HG03442 (cell line): ENCODE measurements around the gene AGPAT3.

Experiments used
- ATAC-seq: cut with Tn5 transposase; IDR thresholded peaks from one replicate; pipeline ENCODE4 v1.9.1; 2021; ENCODE audit warnings: mild to moderate bottlenecking, moderate library complexity; ENCODE audit not compliant: unreplicated experiment

Gene AGPAT3

DNA sequence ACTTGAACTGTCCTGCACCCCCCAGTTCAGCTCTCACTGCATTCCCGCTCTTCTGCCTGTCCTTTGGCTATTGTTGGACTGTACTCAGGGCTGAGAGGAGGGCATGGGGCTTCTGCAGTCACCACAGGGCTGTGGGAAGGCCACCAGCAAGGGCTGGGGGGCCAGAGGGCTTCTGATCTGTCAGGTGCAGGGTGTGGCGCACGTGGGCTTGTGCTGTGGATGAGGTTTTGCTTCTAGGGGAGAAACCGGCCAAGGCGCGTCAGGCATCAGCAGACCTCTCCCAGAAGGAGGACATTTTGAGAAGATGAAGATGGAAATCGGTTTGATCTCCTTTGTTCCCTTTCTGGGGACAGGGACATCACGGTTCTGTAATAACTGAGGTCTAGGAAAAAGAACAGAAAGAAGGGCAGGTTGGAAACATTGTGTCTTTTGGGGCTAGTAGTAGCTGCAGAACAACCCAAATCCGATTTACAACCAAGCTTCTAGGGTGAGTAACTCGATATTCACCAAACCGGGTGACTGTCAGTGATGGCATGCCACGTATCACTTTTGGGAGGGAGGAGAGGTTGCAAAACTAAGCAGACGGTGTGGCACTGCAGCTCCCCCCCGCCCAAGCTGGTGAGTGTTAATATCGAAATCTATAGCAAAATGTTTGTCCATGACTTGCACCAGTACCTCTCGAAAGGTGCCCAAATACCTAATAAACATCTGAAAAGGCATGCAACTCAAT is 40.9 kb downstream of the AGPAT3 start:
- no peak for ATAC-seq

DNA sequence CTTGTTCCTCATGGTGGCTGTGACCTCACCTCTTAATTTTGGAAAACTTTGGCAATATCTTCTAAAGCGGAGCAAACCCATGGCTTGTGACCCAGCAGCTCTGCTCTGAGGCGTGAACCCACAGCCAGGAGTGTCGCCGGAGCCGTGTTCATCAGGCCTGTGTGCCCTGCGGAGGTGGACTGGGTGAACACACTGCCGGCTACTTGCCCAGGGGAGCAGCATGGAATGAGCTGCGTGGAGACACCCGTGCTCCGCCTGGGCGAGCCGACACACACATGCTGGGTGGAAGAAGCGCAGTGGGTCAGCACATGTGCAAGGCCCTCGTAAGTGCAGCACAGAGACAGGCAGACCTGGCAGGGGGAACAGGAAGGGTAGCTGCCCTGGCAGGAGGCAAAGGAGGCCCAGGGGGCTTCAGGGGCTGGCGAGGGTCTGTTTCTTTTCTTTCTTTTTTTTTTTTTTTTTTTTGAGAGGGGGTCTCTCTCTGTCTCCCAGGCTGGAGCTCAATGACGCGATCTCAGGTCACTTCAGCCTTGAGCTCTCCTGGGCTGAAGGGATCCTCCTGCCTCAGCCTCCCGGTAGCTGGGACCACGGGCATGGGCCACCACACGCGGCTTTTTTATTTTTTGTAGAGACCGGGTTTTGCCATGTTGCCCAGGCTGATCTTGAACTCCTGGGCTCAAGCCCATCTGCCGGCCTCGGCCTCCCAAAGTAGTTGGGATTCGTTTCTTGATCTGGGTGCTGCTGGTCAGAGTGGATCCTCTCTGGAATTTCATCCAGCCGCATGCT is 41.8 kb downstream of the AGPAT3 start:
- no peak for ATAC-seq

DNA sequence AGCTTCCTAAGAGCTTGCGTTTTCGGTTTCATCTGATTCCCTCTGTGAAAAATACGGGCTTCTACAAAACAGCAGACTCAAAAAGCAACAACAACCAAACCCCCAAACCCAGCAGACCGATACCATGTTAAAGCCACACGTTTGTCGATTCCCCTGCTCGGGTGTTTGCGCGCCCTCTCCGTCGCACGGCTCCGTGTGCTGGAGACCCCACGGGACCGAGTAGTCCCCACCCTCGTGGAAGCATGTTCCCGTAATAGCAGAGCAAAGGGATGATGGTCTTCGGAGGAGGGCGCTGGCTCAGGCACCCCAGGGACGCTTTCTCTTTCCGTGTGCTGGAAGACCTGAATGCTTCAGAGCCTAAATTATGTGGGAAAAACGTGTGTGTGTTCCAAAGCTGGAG is 42.7 kb downstream of the AGPAT3 start:
- no peak for ATAC-seq

DNA sequence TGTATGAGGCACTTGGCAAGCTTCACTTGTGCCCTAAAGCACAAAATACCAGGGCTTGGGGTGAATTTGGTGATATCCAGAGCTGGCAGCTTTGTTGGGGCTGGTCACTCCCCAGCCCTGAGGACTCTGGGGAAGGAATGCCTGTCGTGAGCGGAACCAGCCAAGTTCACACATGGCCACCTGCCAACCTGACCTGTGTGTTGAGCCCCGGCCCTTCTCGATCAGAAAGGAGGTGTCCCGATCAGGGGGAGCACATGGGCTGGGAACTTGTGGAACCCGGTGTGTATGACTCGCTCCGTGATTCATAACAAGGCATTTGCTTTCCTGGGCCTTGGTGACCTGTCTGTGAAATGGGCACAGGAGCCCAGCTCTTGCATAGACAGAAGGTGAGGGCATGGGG is 43.1 kb downstream of the AGPAT3 start:
- ATAC-seq = no peak

DNA sequence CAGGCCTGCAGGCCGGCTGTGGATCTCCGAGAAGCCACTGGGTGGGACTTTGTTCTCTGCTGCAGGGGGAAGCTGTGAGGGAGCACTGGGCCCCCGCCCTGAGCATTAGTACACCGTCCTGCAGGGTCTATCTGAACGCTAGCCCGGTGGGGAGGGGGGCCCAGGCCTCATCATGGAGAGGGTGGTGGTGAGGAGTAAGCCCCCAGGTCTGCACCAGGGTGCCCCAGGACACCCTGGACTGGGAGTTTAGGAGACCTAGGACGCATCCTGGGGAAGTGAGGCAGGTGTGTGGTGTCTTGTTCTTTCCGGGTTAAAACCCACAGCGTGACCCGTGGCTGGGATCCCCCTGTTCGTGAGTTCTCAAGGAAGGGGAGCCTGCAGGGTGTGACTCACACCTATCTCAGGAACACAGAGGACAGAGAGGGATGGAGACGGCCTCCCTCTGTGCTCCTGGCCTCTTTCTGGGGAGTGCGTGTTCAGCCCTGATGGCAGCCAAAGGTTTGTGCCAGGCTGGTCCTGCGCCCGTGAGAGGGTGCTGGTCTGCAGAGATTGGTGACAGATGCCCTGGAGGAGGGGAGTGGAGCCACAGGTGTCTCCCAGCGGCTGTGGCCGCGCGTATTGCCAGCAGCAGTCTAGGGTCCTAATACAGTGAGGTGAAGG is 44.8 kb downstream of the AGPAT3 start:
- no peak for ATAC-seq

DNA sequence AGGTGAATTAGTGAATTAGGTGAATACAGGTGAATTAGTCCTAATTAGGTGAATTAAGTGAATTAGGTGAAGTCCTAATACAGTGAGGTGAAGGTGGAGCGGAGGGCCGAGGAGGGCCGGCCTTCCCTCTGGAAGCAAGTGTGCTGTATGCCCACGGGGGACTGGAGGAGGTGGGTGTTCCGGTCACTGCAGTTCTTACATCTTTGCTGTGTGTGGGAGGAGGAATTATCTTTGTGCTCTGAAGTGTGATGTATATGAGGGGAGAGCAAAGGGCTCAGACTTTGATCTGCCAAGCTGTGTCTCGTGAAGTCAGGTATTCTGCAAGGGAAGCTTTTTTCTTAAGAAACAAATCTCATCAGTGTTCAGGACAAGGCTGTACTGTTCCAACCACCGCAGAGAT is 45.4 kb downstream of the AGPAT3 start:
- no peak for ATAC-seq

DNA sequence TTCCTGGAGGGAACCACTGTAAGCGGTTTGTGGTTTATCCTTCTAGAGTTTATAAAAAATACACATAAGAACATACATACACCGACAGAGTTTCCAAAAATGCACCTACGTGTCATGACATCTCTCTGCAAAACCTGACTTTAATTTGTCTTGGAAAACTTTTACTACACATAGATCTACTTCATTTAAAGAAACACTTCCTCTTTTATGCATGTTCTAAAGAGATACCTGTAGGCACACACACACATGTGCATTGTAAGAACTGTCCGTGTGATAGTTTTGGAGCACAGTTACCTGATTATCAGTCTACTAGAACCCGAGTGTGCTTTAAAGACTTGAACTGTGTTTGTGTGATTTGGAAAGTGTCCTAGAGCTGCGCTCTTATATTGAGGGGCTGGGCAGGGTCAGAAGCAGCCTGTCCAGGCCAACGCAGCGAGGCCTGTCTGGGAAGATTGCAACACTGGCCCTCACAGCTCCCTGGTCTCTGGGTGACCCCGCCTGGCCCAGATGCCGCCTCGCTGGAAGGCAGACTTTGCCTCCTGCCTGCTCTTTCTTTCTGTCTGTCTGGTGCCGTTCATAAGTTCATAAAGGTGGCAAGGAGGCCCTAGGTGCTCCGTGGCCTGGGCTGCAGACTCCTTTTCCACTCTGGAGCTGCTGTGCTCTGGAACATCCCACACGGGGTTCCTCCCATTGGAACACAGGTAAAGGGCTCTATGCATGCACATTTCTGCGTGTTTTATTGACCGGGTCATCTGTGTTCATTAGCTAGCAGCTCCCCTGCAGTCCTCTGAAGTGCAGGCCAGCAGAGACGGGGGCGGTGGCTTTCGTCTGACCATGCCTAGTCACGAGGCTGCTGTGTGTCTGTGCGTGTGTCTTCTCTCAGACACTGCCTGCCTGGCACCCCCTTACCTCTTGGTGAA is 46.3 kb downstream of the AGPAT3 start:
- no peak for ATAC-seq

DNA sequence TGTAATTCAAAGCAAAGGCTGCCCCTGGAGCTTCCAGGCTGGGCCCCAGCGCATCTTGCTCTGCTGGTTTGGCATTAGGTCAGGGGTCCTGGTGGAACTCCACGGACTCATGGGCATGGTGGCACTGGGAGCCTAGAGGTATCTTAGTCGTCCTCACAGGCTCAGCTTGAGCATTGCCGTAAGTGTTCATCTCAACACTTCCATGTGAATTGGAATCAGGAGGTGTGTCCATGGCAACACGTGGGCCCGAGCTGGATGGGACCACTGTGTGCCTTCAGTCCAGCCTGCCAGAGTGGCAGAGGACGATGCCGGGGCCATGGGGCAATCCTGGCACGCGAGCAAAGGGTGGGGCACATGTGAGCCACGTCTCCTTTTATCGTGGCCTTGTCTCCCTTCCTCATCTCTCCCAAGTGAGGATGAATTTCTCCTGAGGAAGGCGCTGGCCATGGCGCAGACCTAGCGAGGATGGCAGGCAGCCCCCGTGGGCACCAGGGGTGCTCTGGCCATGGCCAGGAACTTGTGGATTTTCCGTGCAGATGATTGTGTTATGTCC is 47.0 kb downstream of the AGPAT3 start:
- ATAC-seq = no peak

DNA sequence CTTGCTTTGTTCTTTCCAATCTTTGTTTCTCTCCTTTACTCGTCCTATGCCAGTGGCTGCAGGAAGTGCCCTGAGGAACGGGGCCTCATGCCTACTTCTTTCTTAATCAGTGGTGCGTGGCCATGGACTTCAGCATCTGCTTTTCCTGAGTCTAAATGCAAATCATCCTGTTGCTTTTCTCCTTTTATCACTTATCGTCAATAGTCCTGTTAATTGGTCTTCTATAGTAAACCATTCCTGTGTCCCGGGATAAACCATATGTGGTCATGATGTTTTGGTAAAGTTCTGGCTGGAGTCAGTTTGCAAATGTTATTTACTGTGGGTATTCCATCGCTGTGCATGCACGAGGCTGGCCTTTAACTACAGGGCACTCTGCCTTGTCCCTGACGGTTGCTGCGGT is 47.5 kb downstream of the AGPAT3 start:
- ATAC-seq = no peak

DNA sequence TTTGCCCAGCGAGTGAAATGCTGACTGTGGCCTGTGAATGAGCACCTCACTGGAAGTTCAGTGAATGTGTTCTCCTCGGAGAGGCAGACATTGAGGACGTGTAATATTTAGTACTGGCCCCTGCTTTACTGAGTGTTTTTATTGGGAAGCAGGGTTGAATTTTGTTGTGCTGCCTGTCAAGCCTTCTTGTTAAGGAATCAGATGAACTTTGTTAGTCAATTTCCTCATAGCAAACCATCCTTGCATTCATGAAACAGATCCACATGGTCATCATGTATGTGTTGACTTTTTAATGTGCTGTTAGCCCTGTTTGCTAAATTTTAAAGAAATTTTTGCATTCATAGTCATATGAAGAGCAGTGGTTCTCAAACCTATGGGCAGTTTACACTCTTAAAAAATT is 47.9 kb downstream of the AGPAT3 start:
- no peak for ATAC-seq

DNA sequence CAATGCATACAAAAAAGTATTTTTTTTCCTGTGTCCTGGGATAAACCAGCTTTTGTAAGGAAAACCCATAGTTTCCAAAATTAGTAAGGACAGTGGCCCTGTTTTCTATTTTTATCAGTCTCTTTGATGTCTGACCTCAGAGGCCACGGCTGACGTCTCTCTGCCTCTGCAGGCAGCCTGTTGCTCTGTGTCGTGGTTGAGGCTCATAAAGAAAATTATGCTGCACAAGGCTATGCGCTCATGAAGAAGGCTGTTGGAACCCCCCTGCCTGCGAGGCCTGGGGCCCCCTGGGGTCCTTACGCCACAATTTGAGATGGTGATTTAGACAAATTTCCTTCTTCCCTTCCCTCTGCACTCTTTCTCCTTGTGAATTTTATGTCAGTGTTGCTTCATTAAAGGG is 48.9 kb downstream of the AGPAT3 start:
- no peak for ATAC-seq

DNA sequence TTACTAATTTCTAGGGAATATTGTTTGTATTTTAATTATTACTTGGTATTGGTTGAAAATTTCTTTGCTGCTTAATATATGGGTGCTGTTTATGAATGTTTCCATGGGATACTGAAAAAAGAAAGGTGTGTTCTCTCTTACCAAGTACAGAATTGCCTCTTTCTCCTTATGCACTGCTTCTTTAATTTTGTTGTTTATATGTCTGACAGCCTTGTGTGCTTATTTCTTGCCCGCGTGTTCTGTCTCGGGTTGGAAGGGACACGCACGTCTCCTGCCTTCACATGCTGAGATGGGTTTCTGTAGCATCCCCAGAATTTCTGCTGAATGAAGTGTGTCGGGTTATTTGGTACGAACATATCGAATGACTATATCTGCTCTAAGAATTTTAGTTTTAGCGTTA is 51.1 kb downstream of the AGPAT3 start:
- ATAC-seq = no peak

DNA sequence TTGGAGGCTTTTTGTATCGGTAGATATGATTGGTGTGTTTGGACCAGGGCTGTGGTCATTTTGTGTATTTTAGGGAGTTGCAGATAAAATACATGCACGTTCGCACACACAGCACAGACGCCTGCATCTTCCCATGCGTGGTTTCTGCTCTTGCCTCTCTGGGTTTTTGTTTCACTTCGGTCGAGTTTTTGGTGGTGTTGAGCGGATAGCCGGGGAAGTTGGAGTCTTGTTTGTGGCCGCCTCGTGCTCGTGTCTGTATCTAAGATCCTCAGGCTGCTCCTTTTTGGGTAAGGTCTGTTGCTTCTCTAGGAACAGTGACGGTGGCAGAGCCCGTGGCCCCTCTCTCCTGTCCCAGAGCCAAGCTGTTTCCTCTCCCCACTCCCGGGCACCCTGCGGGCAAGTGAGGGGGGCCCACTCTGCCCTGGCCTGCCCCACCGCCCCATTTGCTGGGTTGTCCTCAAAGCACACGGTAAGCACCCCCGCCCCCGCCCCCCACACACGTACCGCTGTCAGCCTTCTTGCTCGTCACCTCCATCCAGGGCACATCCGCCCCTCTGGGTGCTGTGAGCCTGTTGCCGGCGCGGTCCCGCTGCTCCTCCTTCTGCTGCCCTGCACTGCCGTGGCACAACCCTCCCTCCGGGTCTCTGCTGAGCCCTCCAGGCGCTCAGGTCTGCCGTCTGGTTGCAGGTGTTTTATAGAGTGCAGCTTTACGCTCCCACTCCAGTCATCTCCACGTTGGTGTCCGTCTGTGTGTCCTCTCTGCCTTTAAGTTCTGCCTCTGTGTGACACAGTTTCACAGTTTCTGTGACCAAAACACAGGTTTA is 51.9 kb downstream of the AGPAT3 start:
- ATAC-seq = no peak

DNA sequence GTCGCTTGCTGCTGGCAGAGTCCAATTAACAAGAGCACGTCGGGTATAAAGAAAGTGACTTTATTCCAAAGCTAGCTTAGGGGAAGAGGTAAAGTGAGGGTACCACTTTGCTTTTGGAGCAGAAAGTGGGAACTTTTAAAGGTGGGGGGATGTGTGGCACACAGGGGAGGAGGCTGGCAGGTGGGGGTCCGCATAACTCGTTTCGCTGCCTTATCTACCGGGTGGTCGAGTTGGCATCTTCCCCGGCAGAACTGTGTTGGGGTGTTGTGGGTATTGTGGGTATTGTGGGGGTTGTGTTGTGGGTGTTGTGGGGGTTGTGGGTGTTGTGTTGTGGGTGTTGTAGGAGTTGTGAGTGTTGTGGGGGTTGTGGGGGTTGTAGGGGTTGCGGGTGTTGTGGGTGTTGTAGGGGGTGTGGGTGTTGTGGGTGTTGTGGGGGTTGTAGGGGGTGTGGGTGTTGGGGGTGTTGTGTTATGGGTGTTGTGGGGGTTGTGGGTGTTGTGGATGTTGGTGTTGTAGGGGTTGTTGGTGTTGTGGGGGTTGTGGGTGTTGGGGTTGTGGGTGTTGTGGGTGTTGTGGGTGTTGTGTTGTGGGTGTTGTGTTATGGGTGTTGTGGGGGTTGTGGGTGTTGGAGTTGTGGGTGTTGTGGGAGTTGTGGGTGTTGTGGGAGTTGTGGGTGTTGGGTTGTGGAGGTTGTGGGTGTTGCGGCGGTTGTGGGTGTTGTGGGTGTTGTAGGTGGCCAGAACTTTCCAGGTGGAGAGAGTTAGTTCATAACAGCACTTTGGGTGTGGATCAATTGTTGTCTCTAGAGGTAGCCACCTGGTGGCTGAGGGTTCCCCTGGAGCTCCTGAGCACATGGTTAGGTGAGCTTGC is 52.7 kb downstream of the AGPAT3 start:
- ATAC-seq = no peak

DNA sequence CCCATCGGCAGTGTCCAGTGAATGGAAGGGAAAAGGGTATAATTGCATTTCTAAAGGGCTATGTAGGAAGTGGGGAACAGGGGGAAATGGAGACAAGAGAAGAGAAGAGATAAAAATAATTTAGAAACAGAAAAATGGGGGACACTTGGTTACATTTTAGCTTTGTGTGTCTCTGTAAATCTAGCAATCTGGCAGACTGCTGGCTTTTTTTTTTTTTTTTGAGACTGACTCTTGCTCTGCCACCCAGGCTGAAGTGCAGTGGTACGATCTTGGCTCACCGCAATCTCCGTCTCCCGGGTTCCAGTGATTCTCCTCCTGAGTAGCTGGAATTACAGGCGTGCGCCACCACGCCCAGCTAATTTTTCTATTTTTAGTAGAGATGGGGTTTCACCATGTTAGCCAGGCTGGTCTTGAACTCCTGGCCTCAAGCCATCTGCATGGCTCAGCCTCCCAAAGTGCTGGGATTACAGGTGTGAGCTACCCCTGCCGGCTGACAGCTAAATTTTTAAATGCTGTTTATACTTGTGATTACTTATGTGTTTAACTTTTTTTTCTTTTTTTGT is 53.4 kb downstream of the AGPAT3 start:
- no peak for ATAC-seq

DNA sequence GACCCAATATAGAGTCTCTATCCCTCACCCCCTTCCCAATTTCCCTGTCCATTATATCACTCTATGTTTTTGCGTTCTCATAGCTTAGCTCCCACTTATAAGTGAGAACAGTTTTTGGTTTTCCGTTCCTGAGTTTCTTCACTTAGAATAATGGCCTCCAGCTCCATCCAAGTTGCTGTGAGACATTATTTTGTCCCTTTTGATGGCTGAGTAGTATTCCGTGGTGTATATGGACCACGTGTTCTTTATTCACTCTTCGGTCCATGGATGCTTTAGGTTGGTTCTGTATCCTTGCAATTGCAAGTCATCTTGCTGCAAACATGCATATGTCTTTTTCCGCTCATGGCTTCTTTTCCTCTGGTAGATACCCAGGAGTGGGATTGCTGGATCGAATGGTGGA is 54.3 kb downstream of the AGPAT3 start:
- no peak for ATAC-seq

DNA sequence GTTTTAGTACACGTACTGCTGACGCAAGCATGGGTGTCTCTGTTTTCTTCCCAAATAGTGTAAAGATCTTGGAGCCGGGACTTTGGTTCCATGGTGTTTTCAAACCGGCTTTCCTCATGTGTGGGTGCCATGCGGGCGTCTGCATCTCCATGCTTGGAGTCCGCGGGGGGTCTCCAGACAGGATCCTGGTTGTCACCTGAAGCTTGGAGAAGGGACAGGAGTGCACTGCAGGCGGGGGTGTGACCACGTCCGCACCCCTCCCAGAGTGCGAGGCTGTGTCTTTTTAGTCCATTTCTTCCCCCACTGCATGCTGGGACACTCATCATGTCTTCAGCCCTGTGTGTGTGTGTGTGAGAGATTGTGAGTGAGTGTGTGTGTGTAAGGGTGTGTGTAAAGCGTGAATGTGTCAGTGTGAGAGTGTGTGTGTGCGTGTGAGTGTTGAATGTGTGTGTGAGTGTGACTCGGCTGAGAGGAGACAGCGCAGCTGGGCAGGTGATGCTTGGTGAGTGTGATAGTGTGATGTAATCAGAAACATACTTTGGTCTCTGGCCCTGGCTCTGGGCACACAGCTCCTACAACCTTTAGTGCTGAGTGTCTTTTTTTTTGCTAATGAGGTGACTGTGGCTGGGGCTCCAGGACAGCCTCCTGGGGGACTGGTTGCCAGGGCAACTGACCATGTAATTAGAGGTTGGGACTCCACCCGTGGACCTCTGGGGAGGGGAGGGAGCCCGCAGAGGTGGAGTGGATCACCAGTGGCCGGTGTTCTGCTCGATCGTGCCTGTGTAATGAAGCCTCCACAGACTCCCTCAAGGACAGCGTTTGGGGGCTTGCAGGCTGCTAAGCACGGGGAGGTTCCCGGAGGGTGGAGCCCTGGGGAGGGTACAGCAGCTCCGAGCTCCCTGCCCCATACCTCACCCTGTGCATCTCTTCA is 55.1 kb downstream of the AGPAT3 start:
- no peak for ATAC-seq
